Raji (cell line): ENCODE results near the gene HLA-DOB.

Source experiments
- POLR2A ChIP-seq: IDR thresholded peaks from 2 replicates; pipeline ENCODE4 v1.6.1; 2011; ENCODE audit warnings: low read depth, low read length, control low read depth; ENCODE audit not compliant: insufficient read depth

Gene HLA-DOB

DNA sequence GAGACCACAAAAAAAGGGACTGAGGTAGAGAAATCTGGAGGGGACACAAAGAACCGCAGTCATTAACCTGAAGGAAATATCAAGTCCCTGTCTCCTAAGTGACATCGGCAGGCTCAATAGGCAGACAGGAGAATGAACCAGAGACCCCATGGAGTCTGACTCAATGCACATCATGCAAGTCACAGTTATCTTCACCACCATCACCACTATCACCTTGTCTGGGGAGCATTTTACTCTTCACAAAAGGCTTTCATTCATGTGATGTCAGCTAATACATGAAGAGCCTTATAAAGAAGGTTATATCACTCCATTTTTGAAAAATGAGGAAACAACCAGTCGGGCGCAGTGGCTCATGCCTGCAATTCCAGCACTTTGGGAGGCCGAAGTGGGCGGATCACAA, 32.3 kb upstream of the HLA-DOB start:
- TF ChIP-seq POLR2A: no peak

DNA sequence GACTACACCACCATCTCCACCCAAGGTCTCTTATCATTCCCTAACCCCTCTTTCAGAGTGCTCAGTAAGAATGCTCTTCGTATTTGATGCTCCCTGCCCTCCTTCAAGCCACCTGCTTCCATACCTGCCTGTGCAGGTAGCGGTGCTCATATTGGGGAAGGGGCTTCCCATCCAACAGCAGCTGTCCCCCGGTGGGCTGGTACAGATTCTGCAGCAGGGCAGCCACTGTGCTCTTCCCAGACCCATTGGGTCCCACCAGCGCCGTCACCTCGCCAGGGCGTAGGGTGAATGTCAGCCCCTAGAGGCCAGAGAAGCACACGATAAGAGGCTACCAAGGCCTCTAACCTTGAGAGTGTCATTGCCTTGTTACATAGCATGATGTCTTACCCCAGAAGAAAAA, 31.0 kb upstream of the HLA-DOB start:
- no peak for TF ChIP-seq POLR2A

DNA sequence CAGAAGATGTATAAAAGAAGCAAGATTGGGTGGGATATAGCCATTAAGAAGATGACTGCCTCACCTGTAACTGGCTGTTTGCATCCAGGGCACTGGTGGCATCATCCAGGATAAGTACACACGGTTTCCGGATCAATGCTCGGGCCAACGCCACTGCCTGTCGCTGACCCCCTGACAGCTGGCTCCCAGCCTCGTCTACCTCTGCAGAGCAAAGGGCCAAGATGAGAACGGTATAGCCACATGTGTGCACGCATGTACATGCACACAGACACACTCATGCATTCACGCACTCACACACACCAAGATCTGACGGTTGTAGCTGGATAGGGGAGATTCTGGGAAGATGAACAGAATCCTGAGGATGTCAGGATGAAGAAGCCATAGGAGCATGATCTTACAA, 30.2 kb upstream of the HLA-DOB start:
- no peak for TF ChIP-seq POLR2A

DNA sequence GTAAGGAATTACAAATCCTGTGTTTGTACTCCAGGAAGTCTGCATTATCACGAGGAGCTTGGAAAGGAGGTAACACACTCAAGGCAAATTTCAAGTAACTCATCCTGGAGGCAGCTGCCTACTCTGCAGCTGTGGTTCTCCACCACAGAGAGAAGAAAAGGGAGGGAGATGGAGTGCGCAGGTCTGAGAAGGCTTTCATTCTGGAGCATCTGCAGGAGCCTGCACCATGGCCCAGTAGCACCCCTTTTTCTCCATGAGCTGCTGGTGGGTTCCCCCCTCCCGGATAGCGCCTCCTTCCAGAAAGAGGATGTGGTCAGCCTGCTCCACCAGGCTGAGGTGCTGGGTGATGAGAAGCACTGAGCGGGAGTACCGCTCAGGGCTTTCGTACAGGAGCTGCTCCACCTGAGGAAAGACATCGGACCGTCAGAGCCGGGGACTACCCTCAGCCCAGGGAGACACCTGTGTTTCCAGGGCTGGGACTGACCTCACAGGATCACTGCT, 28.6 kb upstream of the HLA-DOB start:
- peak; percentile 10; the same call in 1 of the 2 replicates for TF ChIP-seq POLR2A

DNA sequence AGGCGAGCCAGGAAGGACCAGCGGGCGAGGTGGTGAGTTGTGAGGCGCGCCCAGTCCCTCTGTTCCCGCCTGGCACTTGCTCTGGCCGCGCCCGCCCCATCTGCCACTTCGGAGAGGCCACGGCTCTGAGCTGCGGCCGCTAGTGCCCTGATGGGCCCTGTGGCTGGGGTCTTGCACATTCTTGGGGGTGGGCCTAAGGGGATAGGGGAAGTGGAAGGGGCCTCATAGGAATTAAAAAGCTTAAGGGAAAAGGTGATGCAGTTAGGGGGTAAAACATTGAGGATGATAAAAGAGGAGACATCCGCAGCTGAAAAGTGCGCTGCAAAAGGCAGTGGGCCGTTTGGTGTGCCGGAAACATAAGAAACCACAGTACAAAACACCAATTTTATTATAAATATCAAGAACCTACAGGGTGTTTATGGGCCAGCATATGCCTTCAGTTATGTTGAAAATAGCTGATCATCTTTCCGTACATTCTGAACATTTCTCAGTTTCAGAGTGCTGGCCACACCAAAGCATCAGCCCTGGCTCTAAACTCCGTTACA, 28.1 kb upstream of the HLA-DOB start:
- TF ChIP-seq POLR2A: no peak; the same call in 1 of the 2 replicates

DNA sequence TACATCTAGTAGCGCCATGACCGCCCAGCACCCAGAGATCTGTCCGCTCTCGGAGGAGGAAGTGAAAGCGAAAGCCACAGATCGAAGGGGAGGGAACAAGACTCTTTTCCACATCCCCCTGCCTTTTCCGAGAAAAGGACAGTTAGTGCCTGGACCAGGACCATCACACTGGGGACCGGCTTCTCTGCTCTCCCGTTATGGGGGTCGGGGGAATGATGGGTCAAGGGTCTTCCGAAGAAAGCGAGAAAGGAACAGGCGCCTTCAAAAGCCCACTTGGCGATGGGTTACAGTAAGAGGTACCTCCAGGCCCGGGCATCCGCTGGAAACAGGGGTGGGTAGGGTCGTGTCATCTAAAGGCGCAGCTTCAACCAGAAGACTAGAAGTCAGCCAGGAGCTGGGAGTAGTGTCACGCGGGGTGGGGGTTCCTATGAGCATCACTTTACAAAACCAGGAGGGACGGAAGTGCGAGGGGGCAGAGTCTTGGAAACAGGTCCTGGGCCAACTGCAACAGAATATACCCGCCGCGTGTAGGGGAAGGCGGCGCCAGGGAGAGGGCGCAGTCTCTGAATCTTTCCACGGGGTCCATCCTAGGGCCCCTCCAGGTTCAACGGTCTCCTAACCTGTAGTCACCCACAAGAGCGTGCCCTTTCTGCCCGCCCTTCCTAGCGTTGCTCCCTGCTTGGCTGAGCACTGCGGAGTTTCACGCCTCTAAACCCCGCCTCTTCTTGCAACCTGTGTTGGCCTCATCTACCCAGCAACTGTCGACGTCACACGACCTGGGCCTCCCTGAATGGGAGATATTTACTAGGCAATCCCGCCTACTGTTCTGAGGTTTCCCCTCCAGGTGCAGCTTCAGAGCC, 27.4 kb upstream of the HLA-DOB start, which contains the start of gene PSMB8:
Gene PSMB8, minus strand, starts transcription at position 69 of the 860 bp plus-strand sequence. Its CDS starts 51 bp downstream, at position 18.
- TF ChIP-seq POLR2A: peak; percentile 81

DNA sequence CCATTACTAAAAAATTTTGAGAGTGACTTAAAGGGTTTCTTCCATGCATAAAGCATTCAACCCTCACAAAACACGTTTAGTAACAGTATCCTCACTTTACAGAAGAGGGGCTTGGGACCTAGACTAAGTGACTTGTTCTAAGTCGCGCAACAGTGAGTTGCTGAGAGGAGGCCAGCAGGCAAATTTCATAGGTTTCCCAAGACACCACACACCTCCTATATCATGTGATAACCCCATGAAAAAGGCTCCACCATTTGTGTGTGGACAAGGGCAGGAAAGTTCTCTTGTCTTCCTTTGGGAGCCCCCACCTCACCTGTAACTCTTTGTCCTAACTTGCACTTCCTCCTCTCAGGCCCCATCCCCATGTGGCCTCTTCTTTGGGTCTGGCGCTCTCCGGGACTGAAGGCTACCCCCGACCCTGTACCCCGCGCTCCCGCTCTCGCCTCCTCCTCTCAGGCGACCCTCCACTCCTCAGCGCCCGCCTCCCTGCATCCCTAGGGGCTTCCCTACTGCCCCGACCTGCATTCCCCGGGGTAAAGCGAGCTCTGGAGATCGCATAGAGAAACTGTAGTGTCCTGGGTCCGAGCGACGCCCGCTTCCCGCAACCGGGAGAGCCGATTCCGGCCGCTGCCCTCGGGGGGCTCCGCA, 26.7 kb upstream of the HLA-DOB start:
- TF ChIP-seq POLR2A: no peak

DNA sequence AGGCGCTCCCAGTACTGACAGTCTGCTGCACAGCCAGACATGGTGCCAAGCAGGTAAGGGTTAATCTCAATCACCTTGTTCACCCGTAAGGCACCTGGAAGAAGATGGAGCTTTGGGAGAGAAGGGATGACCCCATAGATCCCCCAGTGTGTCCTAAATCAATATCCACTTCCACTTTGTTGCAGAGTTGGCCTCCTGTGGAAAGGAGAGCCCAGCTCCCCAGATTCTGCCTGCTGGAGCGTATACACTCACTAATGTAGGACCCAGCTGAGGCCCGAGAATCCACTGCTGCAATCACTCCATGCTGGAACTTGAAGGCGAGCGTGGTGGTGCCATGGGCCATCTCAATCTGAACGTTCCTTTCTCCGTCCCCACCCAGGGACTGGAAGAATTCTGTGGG, 25.9 kb upstream of the HLA-DOB start:
- no peak for TF ChIP-seq POLR2A

DNA sequence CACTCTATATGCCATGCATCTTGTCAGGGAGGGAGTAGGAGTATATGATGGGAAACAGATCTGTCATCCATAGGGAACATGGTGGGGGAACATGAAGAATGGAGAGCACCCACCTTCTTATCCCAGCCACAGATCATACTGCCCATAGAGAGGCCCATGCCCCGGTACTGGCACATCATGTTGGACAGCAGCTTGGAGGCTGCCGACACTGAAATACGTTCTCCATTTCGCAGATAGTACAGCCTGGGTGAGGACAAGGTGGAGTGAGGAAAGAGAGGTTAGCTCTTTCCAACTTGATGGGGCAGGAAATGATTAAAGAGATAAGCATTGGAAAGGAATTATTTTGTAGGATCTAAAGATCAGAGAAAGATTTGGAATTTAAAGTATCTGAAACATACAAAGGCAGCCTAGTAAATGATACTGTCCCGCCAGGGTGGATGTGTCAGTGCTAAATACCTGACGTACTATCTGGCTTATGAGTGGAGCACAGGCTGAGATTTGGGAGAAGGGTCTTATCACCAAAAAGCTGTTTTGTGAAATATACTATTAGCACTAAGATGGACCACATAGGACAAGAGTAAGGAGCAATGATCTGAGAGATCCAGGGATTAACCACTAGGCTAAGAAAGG, 25.3 kb upstream of the HLA-DOB start:
- no peak for TF ChIP-seq POLR2A

DNA sequence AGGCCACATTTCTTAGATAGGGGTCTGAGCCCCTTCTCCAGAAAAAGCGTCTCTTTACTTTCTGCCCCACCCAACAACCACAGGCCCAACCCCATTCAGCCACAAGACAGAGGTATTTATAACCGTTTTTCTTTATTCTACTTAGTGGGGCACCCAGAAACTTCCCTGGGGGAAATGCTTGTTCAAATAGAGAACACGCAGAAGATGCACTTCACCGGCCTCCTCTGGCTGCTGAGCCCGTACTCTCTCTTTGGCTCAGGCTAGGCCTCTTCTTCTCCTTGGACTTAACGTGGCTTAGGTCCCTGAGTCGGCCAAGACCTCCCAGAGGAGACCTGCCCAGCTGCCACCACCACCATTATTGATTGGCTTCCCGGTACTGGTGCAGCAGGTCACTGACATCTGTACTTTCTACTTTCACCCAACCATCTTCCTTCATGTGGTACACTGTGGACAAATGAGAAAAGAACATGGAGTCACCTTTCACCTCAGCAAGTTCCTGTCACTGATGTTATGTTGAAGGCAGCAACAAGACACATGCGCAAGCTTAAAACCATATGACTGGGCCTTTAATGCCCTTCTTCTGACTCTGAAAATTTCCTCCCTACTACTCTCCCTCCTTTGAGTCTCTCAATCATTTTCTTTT, 23.9 kb upstream of the HLA-DOB start:
- TF ChIP-seq POLR2A: no peak

DNA sequence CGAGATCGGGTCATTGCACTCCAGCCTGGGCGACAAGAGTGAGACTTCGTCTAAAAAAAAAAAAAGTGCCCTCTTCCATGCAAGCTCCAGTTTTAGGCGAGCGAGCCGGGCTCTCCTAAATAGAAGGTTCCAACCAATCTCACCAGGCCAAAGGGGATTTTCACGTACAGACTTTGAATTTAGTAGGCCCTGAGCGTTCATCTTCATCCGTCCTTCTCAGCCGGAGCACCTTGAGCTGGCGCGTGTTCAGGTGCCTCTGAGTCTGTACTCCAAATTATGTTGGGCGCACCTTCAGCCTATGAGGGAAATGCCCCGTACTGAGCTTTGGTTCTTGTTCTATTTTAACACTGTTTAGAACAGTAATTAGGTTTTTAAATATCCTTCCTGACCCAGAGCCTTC, 22.6 kb upstream of the HLA-DOB start:
- no peak for TF ChIP-seq POLR2A

DNA sequence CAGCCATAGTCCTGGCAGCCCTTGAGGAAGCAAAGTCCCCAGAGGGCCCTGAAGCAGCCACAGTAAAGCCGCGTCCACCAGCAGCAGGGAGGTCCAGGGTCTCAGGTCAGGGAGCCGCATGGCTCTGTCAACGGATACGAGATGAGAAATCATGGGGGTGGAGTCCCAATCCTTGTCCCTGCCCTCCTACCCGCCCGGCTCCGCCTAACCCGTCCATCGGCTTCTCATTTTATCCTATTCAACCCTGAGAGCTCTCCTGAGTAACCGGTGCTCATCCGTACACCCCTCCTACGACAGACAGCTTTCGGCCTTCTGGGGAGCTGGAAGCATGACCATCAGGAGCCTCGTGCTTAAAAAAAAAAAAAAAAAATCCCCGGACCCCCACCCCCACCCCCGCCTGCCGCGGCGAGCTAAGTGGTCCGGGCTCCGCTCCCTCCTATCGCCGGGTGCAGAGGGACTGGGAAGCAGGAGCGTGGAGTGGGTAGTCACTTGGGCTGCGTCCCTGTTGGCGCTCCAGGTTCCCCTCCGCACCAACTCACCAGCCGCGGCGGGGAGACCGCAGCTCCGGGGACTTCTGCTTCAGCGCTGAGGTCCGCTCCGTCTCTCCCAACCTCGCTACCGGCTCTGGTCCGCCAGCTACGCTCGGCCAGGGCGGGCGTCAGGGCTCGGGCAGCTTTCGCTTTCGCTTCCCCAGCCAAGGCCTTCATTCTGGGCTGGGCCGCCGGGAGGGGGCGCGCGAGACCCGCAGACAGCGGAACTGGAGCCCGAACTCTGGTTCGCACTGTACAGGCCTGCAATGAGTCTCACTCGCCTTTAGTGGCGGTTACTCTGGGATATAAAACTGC, 21.5 kb upstream of the HLA-DOB start, which contains the start of gene TAP2:
Gene TAP2, minus strand, starts transcription at position 626 of the 845 bp plus-strand sequence. Its CDS starts 506 bp downstream, at position 120.
- TF ChIP-seq POLR2A: peak; percentile 75

DNA sequence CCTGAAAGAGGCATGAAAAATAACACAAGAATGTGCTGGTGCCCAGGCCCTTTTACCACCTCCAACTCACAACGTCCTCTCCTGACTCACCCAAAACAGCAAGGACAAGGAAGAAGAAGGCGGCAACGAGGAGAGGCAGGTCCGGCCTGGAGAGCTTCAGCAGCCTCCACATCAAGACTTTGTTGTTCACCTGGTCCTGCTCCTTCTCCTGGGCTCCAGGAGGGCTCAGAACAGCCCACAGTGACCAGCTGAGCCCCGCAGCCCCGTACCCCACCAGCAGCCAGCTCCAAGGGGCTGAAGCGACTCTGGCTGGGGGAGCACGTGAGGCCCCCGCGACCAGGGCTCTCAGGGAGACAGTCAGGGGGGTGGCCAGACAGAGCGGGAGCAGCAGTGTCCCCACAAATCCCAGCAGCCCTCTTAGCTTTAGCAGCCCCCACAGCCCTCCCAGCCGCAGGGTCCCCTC, 20.9 kb upstream of the HLA-DOB start:
- no peak for TF ChIP-seq POLR2A

DNA sequence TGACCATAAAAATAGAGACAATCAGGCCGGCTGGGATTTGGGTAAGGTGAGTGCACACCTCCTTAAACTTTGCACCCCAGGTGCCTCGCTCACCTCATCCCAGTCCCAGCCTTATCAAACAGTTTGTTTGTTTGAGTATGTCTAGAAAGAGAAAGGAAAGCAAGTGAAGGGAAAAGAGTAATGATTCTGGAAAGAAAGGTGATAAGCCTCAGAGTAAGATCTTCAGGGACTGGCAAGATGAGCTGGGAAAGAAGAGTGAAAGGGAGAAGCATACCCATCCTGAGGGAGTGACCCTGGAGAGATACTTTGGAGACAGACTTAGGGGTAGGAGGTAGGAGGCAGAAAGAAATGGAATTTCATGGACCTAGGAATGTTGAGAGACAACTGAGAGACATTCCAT, 20.1 kb upstream of the HLA-DOB start:
- no peak for TF ChIP-seq POLR2A
